Heart right ventricle (tissue), 16 donors: Measurements from ENCODE around the gene SPNS1. TPM values are rescaled to one million over a fixed set of nuclear protein-coding genes. Genes with fewer than 3 reads are reported as not detected.
"Not testable (repeated sequence)": the region's sequence is repeated elsewhere in the genome, so short reads cannot be mapped to it uniquely, and the experiment has no call there.

ENCODE experiments used
- ATAC-seq, 8 donors: fragments of 200-7000 bp; cut with Tn5 transposase; one replicate each; pipeline ENCODE4 v1.9.1; 2020; ENCODE audit warnings: mild to moderate bottlenecking in 8 of 8, moderate library complexity in 8 of 8, moderate number of reproducible peaks in 1 of 8
- DNase-seq, 2 donors: peaks; one replicate each; pipeline ENCODE4 v3.0.0-alpha.2; 2020
- H3K27ac ChIP-seq, 10 donors: fragments of 200-600 bp; sonication (generic) in 2 of 10; one replicate each; pipeline versions ENCODE4 v1.5.0 to v1.8.0; 2020 to 2022; ENCODE audit warnings: mild to moderate bottlenecking in 3 of 10
- H3K27me3 ChIP-seq, 7 donors: fragments of 200-600 bp; one replicate each; pipeline ENCODE4 v1.8.0; 2021 to 2022; ENCODE audit warnings: mild to moderate bottlenecking in 2 of 7
- H3K36me3 ChIP-seq, 9 donors: fragments of 200-600 bp; sonication (generic) in 1 of 9; one replicate each; pipeline versions ENCODE4 v1.5.0 to v1.8.0; 2020 to 2022; ENCODE audit warnings: mild to moderate bottlenecking in 2 of 9
- H3K4me1 ChIP-seq, 9 donors: fragments of 200-600 bp; sonication (generic) in 1 of 9; one replicate each; pipeline versions ENCODE4 v1.5.0 to v1.8.0; 2020 to 2022; ENCODE audit warnings: mild to moderate bottlenecking in 4 of 9
- H3K4me3 ChIP-seq, 10 donors: fragments of 200-600 bp; sonication (generic) in 2 of 10; one replicate each; pipeline versions ENCODE4 v1.5.0 to v1.8.0; 2020 to 2022; ENCODE audit warnings: mild to moderate bottlenecking in 7 of 10, moderate library complexity in 2 of 10
- H3K9me3 ChIP-seq, 11 donors: fragments of 200-600 bp in 10 of 11; sonication (generic) in 2 of 11; one replicate each; pipeline versions ENCODE4 v1.5.0 to v1.8.0; 2013 to 2022; ENCODE audit warnings: mild to moderate bottlenecking in 2 of 11, control low read depth in 1 of 11, moderate library complexity in 1 of 11
- CTCF ChIP-seq, 9 donors: fragments of 200-600 bp; sonication (generic) in 2 of 9; IDR thresholded peaks; one replicate each; pipeline versions ENCODE4 v1.5.0 to v1.8.0; 2021 to 2022; ENCODE audit warnings: antibody characterized with exemption in 9 of 9, mild to moderate bottlenecking in 5 of 9, moderate library complexity in 1 of 9
- WGBS, 2 donors: extraction: QIAGEN DNeasy Blood & Tissue Kit; methylation state at CpG; one replicate each; pipeline ENCODE4 v1.1.7; 2013; ENCODE audit warnings: inconsistent platforms in 1 of 2; 5-methylcytosine and 5-hydroxymethylcytosine counted together
- intact Hi-C, 10 donors: fragments of 100-400 bp; cut with DNase I; formaldehyde crosslinking; loops; one replicate each; pipeline versions ENCODE4 v1.11.1 to v1.14.2; 2022
- polyA plus RNA-seq, 2 donors: library from polyadenylated mRNA; stranded (reverse); fragments of 200-250 nt; gene quantifications; one replicate each; pipeline ENCODE4 v1.2.3, GENCODE V29; 2013
- total RNA-seq, 10 donors: library from RNA; stranded (reverse); fragmentation: NEBNext Ultra II Directional in 3 of 10; extraction: Animal tissue kit (Norgen Biotek cat#: 25700) in 3 of 10; gene quantifications; one replicate each; pipeline versions ENCODE4 v1.2.1 to v1.2.4, GENCODE V29; 2021 to 2023
- donor health status: Arrhythmogenic right ventricular cardiomyopathy.
- donor health status: ischemic (EF 13 %, LVEDD 7.1; RV severe dilation, severe dysfunction).
- donor health status: healthy with polysubstance abuse.
- donor health status: DM: no; HTN: yes; CAD: no.
- donor health status: DM: no; HTN: no; CAD: no.
- donor health status: ischemic (EF 25% LVEDD 6.9; RV normal size, moderate dysfunction).
- donor health status: ischemic (EF 25% LVEDD 5.7; RV mildly dilated, moderate dysfunction).
- donor health status: healthy.
- donor health status: DM: yes; HTN: yes; CAD: no.
- donor health status: Ischemic cardiomyopathy.
- donor health status: ischemic (EF 35%, LVEDD 5.7; RV mildly dilated, moderate dysfunction).
- donor health status: nonischemic (EF 11% LVEDD 7.7; RV severe dilation, severe dysfunction).
- donor health status: DM: yes; HTN: yes; CAD: no.
- donor health status: PGD.
- donor health status: ischemic (EF 29% LVEDD 5.4; RV normal size, mild dysfunction).
- donor health status: nonischemic (EF 23%, LVEDD 6.1; RV moderate dilation, normal function).

SPNS1 gene
- total and polyA plus RNA-seq, 12 donors: 12.9 to 44.5 (median 18.2) TPM

- no peak overlapping the region for H3K27ac ChIP-seq
- no peaks in the 10 kb centered on the region for H3K9me3 ChIP-seq
- 64 to 69% methylated on average over 26 of the region's 26 CpGs for WGBS, 2 donors
- TF ChIP-seq CTCF (IDR thresholded peaks at IDR 0.05): no peak
- H3K27me3 ChIP-seq: peaks cover 0 to 2% (median 0%) of the 10 kb centered on the region in 7 donors
- peaks cover 0 to 10% (median 4%) of the 10 kb centered on the region in 9 donors for H3K4me1 ChIP-seq
- intact Hi-C loops: loop anchor here in 1 of 10 donors (10.0 kb wide), 1 partner anchor 112 kb away; the partner anchor contains the start of gene ATXN2L
- peak in 1 of 8 donors; percentile 3 for ATAC-seq
- no peak for DNase-seq
- peak overlapping the region in 5 of 10 donors; percentile 12 to 41 (median 32) for H3K4me3 ChIP-seq
- H3K36me3 ChIP-seq: no peaks in the 10 kb centered on the region
Observed at GRCh38 chr16:28936784-28937155, 37.8 kb upstream of the SPNS1 start.

- no peaks in the 10 kb centered on the region for H3K36me3 ChIP-seq
- 70 to 81% methylated on average over 14 of the region's 14 CpGs for WGBS, 2 donors
- H3K4me1 ChIP-seq: peaks cover 0 to 10% (median 4%) of the 10 kb centered on the region in 9 donors
- intact Hi-C loops: loop anchor here in 1 of 10 donors (10.0 kb wide), 1 partner anchor 113 kb away; the partner anchor contains the start of gene ATXN2L
- H3K27ac ChIP-seq: no peak overlapping the region
- no peak for TF ChIP-seq CTCF (IDR thresholded peaks at IDR 0.05)
- H3K9me3 ChIP-seq: no peaks in the 10 kb centered on the region
- peak in 1 of 8 donors; percentile 31 for ATAC-seq
- H3K27me3 ChIP-seq: peaks cover 0 to 2% (median 0%) of the 10 kb centered on the region in 7 donors
- DNase-seq: no peak
- H3K4me3 ChIP-seq: no peak overlapping the region
Observed at GRCh38 chr16:28937222-28937876, 37.2 kb upstream of the SPNS1 start.

GRCh38 chr16:28938721-28939120 is 35.9 kb upstream of the SPNS1 start:
- ATAC-seq: no peak

GRCh38 chr16:28939825-28940224 is 34.8 kb upstream of the SPNS1 start:
- not testable (repeated sequence) for H3K27me3 ChIP-seq, ATAC-seq, H3K36me3 ChIP-seq, H3K9me3 ChIP-seq, DNase-seq, H3K4me3 ChIP-seq, H3K27ac ChIP-seq
- H3K4me1 ChIP-seq: peaks cover 0 to 10% (median 4%) of the 10 kb centered on the region in 9 donors
- intact Hi-C loops: loop anchor here in 7 of 10 donors (2.0 to 10.0 kb wide), 9 partner anchors 23 to 388 kb away; partner anchors contain the start of genes ATP2A1 (in 3 of the 7), ATXN2L (in 2 of the 7) and SGF29 (in 2 of the 7)
- 90 to 94% methylated on average over 7 of the region's 7 CpGs for WGBS, 2 donors

More at GRCh38 chr16:28938721-28939120, 35.9 kb upstream of the SPNS1 start:
- H3K4me3 ChIP-seq: no peak overlapping the region
- no peak for TF ChIP-seq CTCF (IDR thresholded peaks at IDR 0.05)
- intact Hi-C loops: loop anchor here in 1 of 10 donors (10.0 kb wide), 1 partner anchor 114 kb away; the partner anchor contains the start of gene ATXN2L
- peaks cover 0 to 2% (median 0%) of the 10 kb centered on the region in 7 donors for H3K27me3 ChIP-seq
- WGBS, 2 donors: 80 to 81% methylated on average over 7 of the region's 7 CpGs
- H3K4me1 ChIP-seq: peaks cover 0 to 10% (median 4%) of the 10 kb centered on the region in 9 donors
- H3K36me3 ChIP-seq: no peaks in the 10 kb centered on the region
- H3K9me3 ChIP-seq: no peaks in the 10 kb centered on the region
- no peak overlapping the region for H3K27ac ChIP-seq
- DNase-seq: no peak
